Right lobe of liver (tissue), 6 donors: ENCODE results near the gene HNRNPA3. TPM values are rescaled to one million over a fixed set of nuclear protein-coding genes. Genes with fewer than 3 reads are reported as not detected.
A peak's percentile ranks its signal among the peaks of the same experiment; 100 is the strongest.
"Not testable (repeated sequence)": the region's sequence is repeated elsewhere in the genome, so short reads cannot be mapped to it uniquely, and the experiment has no call there.

Experiments
- ATAC-seq, 4 donors: fragments of 200-7000 bp; cut with Tn5 transposase; one replicate each; pipeline ENCODE4 v1.9.1; 2020; ENCODE audit warnings: mild to moderate bottlenecking in 4 of 4, moderate library complexity in 4 of 4
- DNase-seq, 3 donors: peaks; one replicate each; pipeline ENCODE4 v3.0.0-alpha.2; 2020
- H3K27ac ChIP-seq, 3 donors: fragments of 200-600 bp; one replicate each; pipeline ENCODE4 v1.8.0; 2022
- H3K27me3 ChIP-seq, 2 donors: fragments of 200-600 bp; one replicate each; pipeline ENCODE4 v1.8.0; 2022
- H3K36me3 ChIP-seq, 4 donors: fragments of 200-600 bp; sonication (generic) in 1 of 4; one replicate each; pipeline versions ENCODE4 v1.5.1 to v1.8.0; 2017 to 2022; ENCODE audit warnings: control low read depth in 1 of 4
- H3K4me1 ChIP-seq, 4 donors: fragments of 200-600 bp; sonication (generic) in 1 of 4; one replicate each; pipeline versions ENCODE4 v1.5.1 to v1.8.0; 2017 to 2022; ENCODE audit warnings: control low read depth in 1 of 4
- H3K4me3 ChIP-seq, 3 donors: fragments of 200-600 bp; one replicate each; pipeline ENCODE4 v1.8.0; 2022
- H3K9me3 ChIP-seq, 4 donors: fragments of 200-600 bp; sonication (generic) in 1 of 4; one replicate each; pipeline versions ENCODE4 v1.5.1 to v1.8.0; 2017 to 2022; ENCODE audit warnings: control low read depth in 1 of 4
- POLR2A ChIP-seq: fragments of 450-650 bp; IDR thresholded peaks from one replicate; pipeline ENCODE4 v1.6.1; 2017; ENCODE audit warnings: antibody characterized with exemption, mild to moderate bottlenecking
- WGBS: methylation state at CpG from one replicate; pipeline ENCODE4 v1.1.6; 2018; ENCODE audit warnings: low coverage, low lambda C conversion rate; ENCODE audit not compliant: insufficient coverage; ENCODE audit errors: missing lambda C conversion rate; 5-methylcytosine and 5-hydroxymethylcytosine counted together
- intact Hi-C, 2 donors: fragments of 100-400 bp; cut with DNase I; formaldehyde crosslinking; loops; one replicate each; pipeline versions ENCODE4 v1.11.2 to v1.14.1; 2022
- total RNA-seq, 6 experiments: library from RNA; depleted of rRNA in 2 of 6; stranded (reverse); fragments of >200 nt in 2 of 6; fragmentation: NEBNext Ultra II Directional in 3 of 6; extraction: Animal tissue kit (Norgen Biotek cat#: 25700) in 3 of 6; gene quantifications; one replicate each; pipeline versions ENCODE4 v1.1.0 to v1.2.4, GENCODE V29; 2016 to 2023
- TF ChIP-seq, protein P1 (sequence below), 4 donors: fragments of 200-600 bp in 3 of 4; fragments of 450-650 bp in 1 of 4; IDR thresholded peaks; one replicate each; pipeline versions ENCODE4 v1.5.1 to v1.8.0; 2016 to 2022; ENCODE audit warnings: antibody characterized with exemption in 4 of 4, mild to moderate bottlenecking in 2 of 4
- donor health status: DM: no; HTN: yes; CAD: no.
- donor health status: DM: no; HTN: no; CAD: no.
- donor health status: DM: no; HTN: no; CAD: no.
- donor health status: DM: no; HTN: yes; CAD: no.
- donor health status: DM: no; HTN: yes; CAD: no.

HNRNPA3 gene
- total RNA-seq, 6 experiments from 2014 or later, result 22.4 to 70.4 (median 54.8) TPM

DNA sequence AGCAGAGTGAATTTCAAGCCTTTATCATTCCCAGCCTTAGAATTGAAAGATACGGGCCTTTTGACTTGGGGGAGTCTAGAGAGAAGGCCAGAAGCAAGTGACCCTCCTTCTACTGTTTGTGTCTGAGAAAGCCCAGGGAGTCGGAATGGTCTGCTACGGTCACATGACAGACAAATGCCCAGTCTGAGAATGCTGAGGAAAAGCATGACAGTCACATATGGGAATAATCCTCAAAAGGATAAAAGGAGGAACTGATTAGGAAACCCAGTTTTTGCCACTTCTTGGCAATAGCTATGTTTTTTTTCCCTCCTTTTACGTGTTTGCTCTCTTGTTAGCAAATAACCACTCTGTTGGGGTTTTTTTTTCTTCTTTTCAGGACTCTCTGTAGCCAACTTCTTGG is 38.1 kb upstream of the HNRNPA3 start:
- H3K27ac ChIP-seq, result no peak overlapping the region
- TF ChIP-seq POLR2A, result no peak
- TF ChIP-seq, protein P1, sequence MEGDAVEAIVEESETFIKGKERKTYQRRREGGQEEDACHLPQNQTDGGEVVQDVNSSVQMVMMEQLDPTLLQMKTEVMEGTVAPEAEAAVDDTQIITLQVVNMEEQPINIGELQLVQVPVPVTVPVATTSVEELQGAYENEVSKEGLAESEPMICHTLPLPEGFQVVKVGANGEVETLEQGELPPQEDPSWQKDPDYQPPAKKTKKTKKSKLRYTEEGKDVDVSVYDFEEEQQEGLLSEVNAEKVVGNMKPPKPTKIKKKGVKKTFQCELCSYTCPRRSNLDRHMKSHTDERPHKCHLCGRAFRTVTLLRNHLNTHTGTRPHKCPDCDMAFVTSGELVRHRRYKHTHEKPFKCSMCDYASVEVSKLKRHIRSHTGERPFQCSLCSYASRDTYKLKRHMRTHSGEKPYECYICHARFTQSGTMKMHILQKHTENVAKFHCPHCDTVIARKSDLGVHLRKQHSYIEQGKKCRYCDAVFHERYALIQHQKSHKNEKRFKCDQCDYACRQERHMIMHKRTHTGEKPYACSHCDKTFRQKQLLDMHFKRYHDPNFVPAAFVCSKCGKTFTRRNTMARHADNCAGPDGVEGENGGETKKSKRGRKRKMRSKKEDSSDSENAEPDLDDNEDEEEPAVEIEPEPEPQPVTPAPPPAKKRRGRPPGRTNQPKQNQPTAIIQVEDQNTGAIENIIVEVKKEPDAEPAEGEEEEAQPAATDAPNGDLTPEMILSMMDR (IDR thresholded peaks at IDR 0.05), result no peak
- DNase-seq (no peak), ATAC-seq (peak in 1 of 4 donors; percentile 22)
- H3K9me3 ChIP-seq, result no peaks in the 10 kb centered on the region
- no peaks in the 10 kb centered on the region for H3K27me3 ChIP-seq
- no peaks in the 10 kb centered on the region for H3K36me3 ChIP-seq
- H3K4me3 ChIP-seq, result no peak overlapping the region
- intact Hi-C loops, result no loop called here
- WGBS, result 55% methylated on average over 4 of the region's 4 CpGs
- peaks cover 0 to 8% (median 0%) of the 10 kb centered on the region in 4 donors for H3K4me1 ChIP-seq

DNA sequence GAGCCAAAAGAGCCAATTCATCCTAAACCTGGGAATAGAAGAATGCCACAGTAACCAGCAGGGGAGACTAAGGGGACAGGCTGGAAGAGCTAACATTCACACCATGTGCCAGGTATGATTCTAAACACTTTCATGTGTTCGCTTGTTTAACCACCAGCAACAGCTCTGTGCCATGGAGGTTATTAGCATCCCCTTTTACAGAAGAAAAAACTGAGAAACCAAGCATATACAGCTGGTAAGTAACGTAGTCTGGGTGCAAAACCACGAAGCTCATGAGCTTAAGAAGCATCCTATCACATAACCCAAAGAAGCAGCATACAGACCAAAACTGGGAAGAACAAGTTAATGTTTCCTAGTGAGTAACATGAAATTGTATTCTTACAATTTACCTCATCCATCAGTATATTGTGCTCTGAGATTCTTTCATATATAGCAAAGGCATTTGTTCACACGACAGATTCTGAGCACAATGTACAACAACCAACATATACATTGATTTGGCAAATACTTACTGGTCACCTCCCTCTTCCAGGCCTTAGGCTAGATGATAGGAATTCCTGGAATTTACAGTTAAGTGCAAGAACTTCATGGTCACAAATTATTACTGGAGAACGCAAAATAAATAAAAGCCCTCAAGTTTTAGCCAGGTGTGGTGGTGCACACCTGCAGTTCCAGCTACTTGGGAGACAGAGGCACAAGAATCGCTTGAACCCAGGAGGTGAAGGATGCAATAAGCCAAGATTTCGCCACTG is 36.5 kb upstream of the HNRNPA3 start:
- H3K36me3 ChIP-seq, result no peaks in the 10 kb centered on the region
- intact Hi-C loops, result no loop called here
- DNase-seq, result no peak

GRCh38 chr2:177178797-177179196 is 33.8 kb upstream of the HNRNPA3 start:
- H3K4me1 ChIP-seq, result peaks cover 0 to 4% (median 0%) of the 10 kb centered on the region in 4 donors
- no peak overlapping the region for H3K4me3 ChIP-seq
- ATAC-seq (no peak), DNase-seq (no peak)
- TF ChIP-seq POLR2A, result no peak
- TF ChIP-seq, protein P1 (IDR thresholded peaks at IDR 0.05), result no peak
- 50% methylated on average over 1 of the region's 1 CpG for WGBS
- intact Hi-C loops, result no loop called here
- no peaks in the 10 kb centered on the region for H3K36me3 ChIP-seq
- no peak overlapping the region for H3K27ac ChIP-seq
- H3K9me3 ChIP-seq, result no peaks in the 10 kb centered on the region
- no peaks in the 10 kb centered on the region for H3K27me3 ChIP-seq

More for the DNA sequence above, 36.5 kb upstream of the HNRNPA3 start:
- ATAC-seq, result no peak
- no peaks in the 10 kb centered on the region for H3K4me1 ChIP-seq
- TF ChIP-seq, protein P1 (IDR thresholded peaks at IDR 0.05), result no peak
- no peak for TF ChIP-seq POLR2A
- H3K4me3 ChIP-seq, result no peak overlapping the region
- H3K27ac ChIP-seq, result no peak overlapping the region
- WGBS, result 83% methylated on average over 7 of the region's 7 CpGs
- H3K27me3 ChIP-seq, result no peaks in the 10 kb centered on the region
- no peaks in the 10 kb centered on the region for H3K9me3 ChIP-seq

GRCh38 chr2:177179227-177179626 is 33.4 kb upstream of the HNRNPA3 start:
- H3K9me3 ChIP-seq, result no peaks in the 10 kb centered on the region
- 67% methylated on average over 2 of the region's 2 CpGs for WGBS
- peaks cover 0 to 8% (median 0%) of the 10 kb centered on the region in 4 donors for H3K4me1 ChIP-seq
- H3K27me3 ChIP-seq, result no peaks in the 10 kb centered on the region
- ATAC-seq, result no peak
- no peak overlapping the region for H3K27ac ChIP-seq
- no peaks in the 10 kb centered on the region for H3K36me3 ChIP-seq
- DNase-seq, result no peak
- intact Hi-C loops, result no loop called here
- no peak overlapping the region for H3K4me3 ChIP-seq
- TF ChIP-seq, protein P1 (IDR thresholded peaks at IDR 0.05), result no peak
- TF ChIP-seq POLR2A, result no peak

DNA sequence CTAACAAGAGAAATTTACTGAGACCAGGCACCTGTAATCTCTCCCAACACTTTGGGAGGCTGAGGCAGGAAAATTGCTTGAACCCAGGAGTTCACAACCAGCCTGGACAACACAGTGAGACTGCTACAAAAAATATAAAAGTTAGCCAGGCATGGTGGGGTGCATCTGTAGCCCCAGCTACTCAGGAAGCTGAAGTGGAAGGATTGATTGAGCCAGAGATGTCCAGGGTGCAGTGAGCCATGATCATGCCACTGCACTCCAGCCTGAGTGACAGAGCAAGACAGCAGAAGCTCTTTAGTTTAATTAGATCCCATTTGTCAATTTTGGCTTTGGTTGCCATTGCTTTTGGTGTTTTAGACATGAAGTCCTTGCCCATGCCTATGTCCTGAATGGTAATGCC is 32.9 kb upstream of the HNRNPA3 start:
- H3K36me3 ChIP-seq, H3K27ac ChIP-seq, H3K4me3 ChIP-seq, intact Hi-C loops, H3K27me3 ChIP-seq, ATAC-seq, H3K9me3 ChIP-seq, DNase-seq: not testable (repeated sequence)
- peaks cover 0 to 10% (median 0%) of the 10 kb centered on the region in 4 donors for H3K4me1 ChIP-seq
